Peyer's patch (tissue), 4 donors: ENCODE results near the gene STAMBPL1.

Experiments
- CTCF ChIP-seq, 6 experiments: fragments of 450-650 bp in 4 of 6; fragments of 200-600 bp in 2 of 6; sonication (generic) in 1 of 6; IDR thresholded peaks; one replicate each; pipeline ENCODE4 v1.5.1; 2017 to 2019; ENCODE audit warnings: antibody characterized with exemption in 6 of 6, mild to moderate bottlenecking in 3 of 6, moderate library complexity in 1 of 6
- POLR2A ChIP-seq, 2 donors: fragments of 450-650 bp; IDR thresholded peaks; one replicate each; pipeline ENCODE4 v1.5.1; 2017; ENCODE audit warnings: antibody characterized with exemption in 2 of 2, mild to moderate bottlenecking in 2 of 2, moderate library complexity in 2 of 2

DNA sequence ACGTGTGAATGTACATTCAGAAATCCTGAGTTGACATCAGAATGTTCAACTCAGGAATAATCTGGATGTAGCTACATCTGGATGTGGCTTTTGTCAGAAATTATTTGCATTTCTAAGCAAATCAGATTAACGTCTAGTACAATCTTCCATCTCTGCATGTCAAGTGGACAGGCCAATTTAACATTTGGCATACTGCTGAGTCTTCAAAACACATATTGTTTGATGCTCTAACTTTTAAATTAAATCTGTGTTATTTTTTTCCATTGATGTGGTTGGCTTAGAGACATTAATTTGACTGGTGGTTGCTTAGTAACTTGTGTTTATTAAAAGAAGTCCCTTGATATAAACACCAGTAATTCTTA is 3.4 kb downstream of the STAMBPL1 start:
- TF ChIP-seq CTCF (IDR thresholded peaks at IDR 0.05) (no peak), POLR2A (IDR thresholded peaks at IDR 0.05) (no peak)
